HEK293T (cell line): ENCODE measurements around the gene CLIC6.

ENCODE experiments used
- ARNT ChIP-seq: fragments of 450-650 bp; IDR thresholded peaks from 2 replicates; pipeline ENCODE4 v1.6.1; 2017; ENCODE audit warnings: mild to moderate bottlenecking
- BHLHE40 ChIP-seq: fragments of 450-650 bp; IDR thresholded peaks from 2 replicates; pipeline ENCODE4 v1.6.1; 2016; ENCODE audit warnings: mild to moderate bottlenecking, moderate library complexity, borderline replicate concordance
- FOXA1 ChIP-seq: fragments of 450-650 bp; IDR thresholded peaks from 2 replicates; pipeline ENCODE4 v1.6.1; 2016; ENCODE audit warnings: mild to moderate bottlenecking
- FOXK2 ChIP-seq: fragments of 450-650 bp; IDR thresholded peaks from 2 replicates; pipeline ENCODE4 v1.6.1; 2016; ENCODE audit warnings: mild to moderate bottlenecking
- FOXM1 ChIP-seq: fragments of 450-650 bp; IDR thresholded peaks from 2 replicates; pipeline ENCODE4 v1.6.1; 2017; ENCODE audit warnings: mild to moderate bottlenecking, borderline replicate concordance
- HDGF ChIP-seq: fragments of 450-650 bp; IDR thresholded peaks from 2 replicates; pipeline ENCODE4 v1.6.1; 2017; ENCODE audit warnings: antibody characterized with exemption, borderline replicate concordance
- LEF1 ChIP-seq: fragments of 450-650 bp; IDR thresholded peaks from 2 replicates; pipeline ENCODE4 v1.6.1; 2017; ENCODE audit warnings: mild to moderate bottlenecking, borderline replicate concordance
- NFRKB ChIP-seq: fragments of 450-650 bp; IDR thresholded peaks from 2 replicates; pipeline ENCODE4 v1.6.1; 2016; ENCODE audit warnings: mild to moderate bottlenecking, moderate library complexity
- SUZ12 ChIP-seq: fragments of 450-650 bp; IDR thresholded peaks from 2 replicates; pipeline ENCODE4 v1.6.1; 2016; ENCODE audit warnings: mild to moderate bottlenecking
- ZNF384 ChIP-seq: fragments of 450-650 bp; IDR thresholded peaks from 2 replicates; pipeline ENCODE4 v1.6.1; 2016

DNA sequence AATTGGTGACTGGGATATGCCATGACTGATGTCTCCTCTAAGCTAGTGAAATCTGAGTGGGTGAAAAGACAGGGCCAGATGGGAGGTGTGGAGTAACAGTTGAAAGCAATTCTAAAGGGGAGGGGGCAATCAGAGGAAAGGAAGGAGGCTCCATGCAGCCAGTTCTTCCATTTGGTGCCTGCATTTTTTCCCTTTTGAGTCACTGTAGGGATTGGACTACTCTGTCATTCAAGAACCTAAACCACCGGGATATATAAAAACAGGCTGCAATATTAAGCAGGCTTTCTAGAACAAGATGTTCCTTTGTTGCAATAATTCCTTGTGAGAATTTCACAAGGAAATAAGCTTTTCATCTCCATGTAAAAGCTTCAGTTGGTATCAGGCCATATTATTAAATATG lies 18.3 kb downstream of the CLIC6 start:
- no peak for TF ChIP-seq LEF1
- no peak for TF ChIP-seq HDGF
- TF ChIP-seq ZNF384, result no peak
- TF ChIP-seq FOXM1, result no peak
- no peak for TF ChIP-seq BHLHE40
- TF ChIP-seq ARNT, result no peak
- TF ChIP-seq NFRKB, result no peak
- no peak for TF ChIP-seq SUZ12
- TF ChIP-seq FOXA1, result no peak
- TF ChIP-seq FOXK2, result no peak
